Mesothelial cell of epicardium (in vitro differentiated cells): ENCODE measurements around the gene PPM1J. TPM values are rescaled to one million over a fixed set of nuclear protein-coding genes. Genes with fewer than 3 reads are reported as not detected.
"Not testable (repeated sequence)": the region's sequence is repeated elsewhere in the genome, so short reads cannot be mapped to it uniquely, and the experiment has no call there.

ENCODE experiments used
- DNase-seq, 2 experiments: peaks; one replicate each; pipeline ENCODE4 v3.0.0; 2021; ENCODE audit warnings: low spot score in 2 of 2; ENCODE audit not compliant: unreplicated experiment in 2 of 2
- H3K27ac Mint-ChIP-seq: 2 replicates; pipeline ENCODE4 v1.8.0; 2021; ENCODE audit warnings: mixed read lengths
- H3K27me3 Mint-ChIP-seq: 2 replicates; pipeline ENCODE4 v1.8.0; 2021; ENCODE audit warnings: low read depth, mixed read lengths
- H3K36me3 Mint-ChIP-seq: 2 replicates; pipeline ENCODE4 v1.8.0; 2021; ENCODE audit warnings: mixed read lengths
- H3K4me1 Mint-ChIP-seq: 2 replicates; pipeline ENCODE4 v1.8.0; 2021; ENCODE audit warnings: mixed read lengths
- H3K4me3 Mint-ChIP-seq: 2 replicates; pipeline ENCODE4 v1.8.0; 2021; ENCODE audit warnings: mild to moderate bottlenecking, moderate library complexity, mixed read lengths
- H3K9me3 Mint-ChIP-seq: 2 replicates; pipeline ENCODE4 v1.8.0; 2021; ENCODE audit warnings: mixed read lengths
- CTCF ChIP-seq: fragments of 200-600 bp; sonication (generic); IDR thresholded peaks from one replicate; pipeline ENCODE4 v1.5.0; 2021; ENCODE audit warnings: antibody characterized with exemption; ENCODE audit not compliant: unreplicated experiment
- total RNA-seq: library from RNA; stranded (reverse); gene quantifications from 3 replicates; pipeline ENCODE4 v1.2.1, GENCODE V29; 2021

The PPM1J gene
- total RNA-seq, 1 donor from 2014 or later = 4.3 TPM

GRCh38 chr1:112731451-112731850 lies 16.3 kb upstream of the PPM1J start:
- Mint-ChIP-seq H3K27me3 (peaks cover 1% of the 10 kb centered on the region), H3K9me3 (no peaks in the 10 kb centered on the region), H3K36me3 (no peaks in the 10 kb centered on the region), H3K4me1 (peaks cover 8% of the 10 kb centered on the region), H3K4me3 (no peak overlapping the region), H3K27ac (no peak overlapping the region)
- no peak for DNase-seq
- TF ChIP-seq CTCF = no peak

GRCh38 chr1:112729909-112730308 lies 14.8 kb upstream of the PPM1J start:
- Mint-ChIP-seq H3K4me3 (no peak overlapping the region), H3K27me3 (peaks cover 1% of the 10 kb centered on the region), H3K27ac (no peak overlapping the region), H3K36me3 (no peaks in the 10 kb centered on the region), H3K4me1 (peaks cover 8% of the 10 kb centered on the region), H3K9me3 (no peaks in the 10 kb centered on the region)
- TF ChIP-seq CTCF = no peak
- DNase-seq = no peak

GRCh38 chr1:112729011-112729410 lies 13.9 kb upstream of the PPM1J start:
- not testable (repeated sequence) for H3K27me3 Mint-ChIP-seq, DNase-seq, H3K9me3 Mint-ChIP-seq, H3K4me1 Mint-ChIP-seq, H3K36me3 Mint-ChIP-seq, H3K4me3 Mint-ChIP-seq, H3K27ac Mint-ChIP-seq

- not testable (repeated sequence) for H3K36me3 Mint-ChIP-seq, DNase-seq, H3K27ac Mint-ChIP-seq
Measured at GRCh38 chr1:112728306-112728971, 13.3 kb upstream of the PPM1J start.

DNA sequence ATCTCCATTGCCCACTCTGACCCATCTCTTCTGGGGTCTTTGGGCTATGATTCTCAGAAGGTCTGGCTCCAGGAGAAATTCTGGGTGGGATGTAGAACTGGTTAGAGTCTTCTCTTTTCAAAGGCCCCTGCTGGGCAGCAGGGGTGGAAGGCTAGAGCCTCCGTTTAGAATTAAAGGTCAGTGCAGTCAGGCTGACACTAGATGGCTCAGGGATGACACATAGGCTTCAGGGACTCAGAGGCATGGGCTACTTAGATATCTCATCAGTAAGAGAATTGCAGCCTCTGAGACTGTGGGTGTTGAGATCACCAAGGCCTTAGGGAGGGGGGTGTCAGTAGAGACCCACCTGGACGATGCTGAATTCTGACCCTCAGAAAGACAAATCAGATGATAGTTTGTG lies 12.6 kb upstream of the PPM1J start:
- no peak overlapping the region for H3K4me3 Mint-ChIP-seq
- DNase-seq = no peak
- H3K27me3 Mint-ChIP-seq = no peaks in the 10 kb centered on the region
- no peak for TF ChIP-seq CTCF
- no peaks in the 10 kb centered on the region for H3K9me3 Mint-ChIP-seq
- H3K4me1 Mint-ChIP-seq = peaks cover 17% of the 10 kb centered on the region
- H3K27ac Mint-ChIP-seq = no peak overlapping the region
- no peaks in the 10 kb centered on the region for H3K36me3 Mint-ChIP-seq

More at GRCh38 chr1:112728306-112728971, 13.3 kb upstream of the PPM1J start:
- H3K27me3 Mint-ChIP-seq, H3K4me3 Mint-ChIP-seq, H3K9me3 Mint-ChIP-seq: not testable (repeated sequence)
- peaks cover 10% of the 10 kb centered on the region for H3K4me1 Mint-ChIP-seq

GRCh38 chr1:112724240-112724639 lies 9.1 kb upstream of the PPM1J start:
- H3K9me3 Mint-ChIP-seq, H3K27ac Mint-ChIP-seq, H3K36me3 Mint-ChIP-seq, DNase-seq, H3K4me3 Mint-ChIP-seq, H3K27me3 Mint-ChIP-seq: not testable (repeated sequence)
- H3K4me1 Mint-ChIP-seq = peaks cover 20% of the 10 kb centered on the region

DNA sequence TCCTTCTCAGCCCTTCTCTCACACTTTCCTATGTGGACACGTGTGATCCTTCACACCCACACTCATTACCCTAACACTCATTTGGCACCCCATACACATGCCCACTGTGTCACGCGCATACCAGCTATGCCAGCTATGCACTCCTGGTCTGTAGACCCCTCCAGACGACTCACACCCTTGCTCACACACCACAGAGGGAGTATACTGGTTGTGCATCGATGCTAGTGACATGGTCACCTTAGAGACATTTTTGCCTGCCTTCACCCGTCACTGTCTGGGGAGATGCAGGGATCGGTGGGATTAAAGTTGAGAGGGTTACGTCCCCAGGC lies 8.3 kb upstream of the PPM1J start:
- Mint-ChIP-seq H3K36me3 (no peaks in the 10 kb centered on the region), H3K4me3 (peak overlapping the region; percentile 3), H3K27me3 (peaks cover 13% of the 10 kb centered on the region), H3K4me1 (peaks cover 22% of the 10 kb centered on the region), H3K9me3 (no peaks in the 10 kb centered on the region), H3K27ac (peak overlapping the region; percentile 3)
- no peak for DNase-seq
- no peak for TF ChIP-seq CTCF
